Measurements from ENCODE around the gene ABAT.
A peak's percentile ranks its signal among the peaks of the same experiment; 100 is the strongest.

GRCh38 chr16:8634991-8635736 is 39.3 kb upstream of the ABAT start:
- TF ChIP-seq CTCF (IDR thresholded peaks at IDR 0.05) (peak in 3 of 5 experiments; percentile 19 to 27 (median 21)), POLR2A (IDR thresholded peaks at IDR 0.05) (no peak), EP300 (IDR thresholded peaks at IDR 0.05) (no peak)

Measured in tibial nerve (tissue), 4 donors.